Frontal cortex (tissue), 4 donors: ENCODE data around the gene ING3. TPM values are rescaled to one million over a fixed set of nuclear protein-coding genes. Genes with fewer than 3 reads are reported as not detected.

ENCODE experiments used
- DNase-seq, 2 donors: peaks; one replicate each; pipeline ENCODE4 v3.0.0; 2012; ENCODE audit warnings: low spot score in 2 of 2
- FAIRE-seq: peaks from 2 replicates; lab custom pipeline; 2012; peaks lifted over from hg19 to GRCh38; lab: Jason Lieb, UNC
- total RNA-seq: library from RNA; depleted of rRNA; stranded (reverse); fragments of >200 nt; gene quantifications from one replicate; pipeline ENCODE4 v1.2.3, GENCODE V29; 2014
- donor health status: control.
- donor health status: control.
- donor health status: control.

The ING3 gene
- total RNA-seq = 33.8 TPM

DNA sequence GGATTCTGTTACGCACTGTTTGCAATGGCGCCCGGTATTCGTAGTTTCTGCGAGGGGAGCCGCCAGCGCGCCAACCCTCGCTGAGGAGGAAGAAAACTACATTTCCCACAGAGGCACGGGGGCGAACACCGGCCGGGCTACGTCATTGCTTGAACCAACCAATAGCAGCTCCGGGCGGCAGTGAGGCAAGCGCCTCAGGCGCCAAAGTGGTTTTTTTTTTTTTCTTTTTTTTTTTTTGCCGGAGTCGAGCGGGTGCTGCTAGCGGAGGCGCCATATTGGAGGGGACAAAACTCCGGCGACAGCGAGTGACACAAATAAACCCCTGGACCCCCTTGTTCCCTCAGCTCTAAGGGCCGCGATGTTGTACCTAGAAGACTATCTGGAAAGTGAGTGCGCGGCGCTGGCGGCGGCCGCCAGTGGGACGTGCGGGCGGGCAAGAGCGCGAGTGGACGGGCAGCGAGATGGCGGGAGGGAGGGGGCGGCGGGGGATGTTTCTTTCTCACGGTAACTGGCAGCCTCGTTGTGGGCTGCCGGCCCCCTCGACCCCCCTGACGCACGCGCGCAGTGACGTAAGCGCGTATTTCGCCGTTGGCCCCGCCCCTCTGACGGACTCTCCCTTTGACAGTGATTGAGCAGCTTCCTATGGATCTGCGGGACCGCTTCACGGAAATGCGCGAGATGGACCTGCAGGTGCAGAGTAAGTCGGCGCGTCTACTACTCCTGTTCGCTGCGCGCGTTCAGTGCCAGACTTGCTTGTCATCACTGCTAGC lies at the start of gene ING3:
TSS of gene ING3 (plus strand) at position 239 of the 770 bp plus-strand sequence. CDS start at position 359, 120 bp downstream.
- DNase-seq (peak; percentile 73 to 74), FAIRE-seq (peak; percentile 88)

DNA sequence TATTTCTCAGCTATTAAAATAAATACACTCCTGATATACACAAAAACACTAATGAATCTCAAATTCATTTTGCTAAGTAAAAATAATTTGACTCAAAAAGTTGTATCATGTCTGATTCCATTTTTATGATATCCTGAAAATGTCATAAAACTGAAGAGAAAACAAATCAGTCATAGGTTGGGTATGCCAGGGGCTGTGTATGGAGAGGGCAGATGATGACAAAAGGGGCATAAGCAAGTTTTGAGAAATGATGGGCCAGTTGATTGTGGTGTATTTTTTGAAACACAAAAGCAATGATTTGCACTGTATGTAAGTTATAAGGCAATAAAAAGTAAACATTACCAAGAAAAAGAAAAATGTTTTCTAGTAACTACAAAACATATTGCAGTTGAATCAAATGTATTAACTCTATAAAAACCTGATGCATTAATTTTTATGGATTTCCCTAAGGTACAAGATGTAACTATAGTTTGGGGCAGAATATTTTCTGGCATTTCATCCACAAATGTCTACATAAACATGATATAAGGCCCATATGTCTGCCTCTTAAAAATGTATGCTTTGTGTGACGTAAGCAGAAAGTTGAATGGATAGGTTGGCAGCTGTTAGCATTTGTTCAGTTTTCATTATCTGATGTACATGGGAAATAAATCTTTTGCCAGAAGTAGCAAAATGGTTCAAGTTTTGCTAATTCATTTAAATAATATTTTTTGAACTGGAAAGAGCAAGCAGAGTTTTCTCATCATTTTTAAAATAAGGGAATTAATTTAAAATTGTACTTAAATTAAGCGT lies 35.1 kb upstream of the ING3 start:
- FAIRE-seq (no peak), DNase-seq (no peak)

- no peak for FAIRE-seq
These were observed 34.5 kb upstream of the ING3 start for GRCh38 chr7:120916121-120916520.

GRCh38 chr7:120916538-120916937 lies 34.0 kb upstream of the ING3 start:
- peak; percentile 66 for FAIRE-seq
- no peak for DNase-seq

More at GRCh38 chr7:120916121-120916520, 34.5 kb upstream of the ING3 start:
- no peak for DNase-seq

DNA sequence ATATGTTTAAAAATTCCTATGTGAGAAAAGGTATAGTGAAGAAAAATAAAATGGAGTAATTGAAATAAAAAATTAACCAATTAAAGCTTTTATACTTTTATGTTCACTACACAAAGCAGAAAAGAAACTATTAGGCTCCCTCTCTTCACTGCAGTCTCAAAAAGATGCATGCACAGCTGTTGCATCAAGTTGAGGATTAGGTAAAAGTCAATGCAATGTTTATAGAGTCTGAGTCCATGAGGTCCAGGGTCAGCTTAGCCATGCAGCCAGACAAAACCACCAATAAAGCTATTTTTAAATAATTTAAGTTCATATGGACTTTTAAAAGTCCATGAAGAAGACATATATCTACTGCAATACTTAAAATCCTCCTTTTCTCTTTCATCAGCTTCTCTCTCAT lies 31.1 kb upstream of the ING3 start:
- no peak for DNase-seq
- no peak for FAIRE-seq

GRCh38 chr7:120920034-120920433 lies 30.5 kb upstream of the ING3 start:
- DNase-seq = no peak
- no peak for FAIRE-seq

GRCh38 chr7:120920591-120921274 lies 29.8 kb upstream of the ING3 start:
- FAIRE-seq = no peak
- DNase-seq = no peak

- DNase-seq (no peak), FAIRE-seq (no peak)
These were observed 25.7 kb upstream of the ING3 start for GRCh38 chr7:120924837-120925236.

DNA sequence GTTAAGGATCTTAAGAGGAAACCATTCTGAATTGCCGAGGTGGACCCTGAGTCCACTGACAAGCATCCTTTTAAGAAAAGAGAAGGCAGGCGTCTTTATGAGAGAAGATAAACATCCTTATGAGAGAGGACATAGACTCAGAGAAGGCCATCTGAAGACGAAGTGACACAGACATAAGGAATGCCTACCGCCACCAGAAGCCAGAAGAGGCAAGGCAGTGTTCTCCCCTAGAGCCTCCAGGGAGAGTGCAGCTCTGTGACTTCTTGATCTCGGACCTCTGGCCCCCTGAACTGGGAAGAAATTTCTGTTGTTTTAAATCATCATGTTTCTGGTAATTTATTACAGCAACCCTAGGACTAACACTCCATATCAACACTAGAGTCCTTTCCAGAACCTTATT lies 25.2 kb upstream of the ING3 start:
- DNase-seq = no peak
- no peak for FAIRE-seq

DNA sequence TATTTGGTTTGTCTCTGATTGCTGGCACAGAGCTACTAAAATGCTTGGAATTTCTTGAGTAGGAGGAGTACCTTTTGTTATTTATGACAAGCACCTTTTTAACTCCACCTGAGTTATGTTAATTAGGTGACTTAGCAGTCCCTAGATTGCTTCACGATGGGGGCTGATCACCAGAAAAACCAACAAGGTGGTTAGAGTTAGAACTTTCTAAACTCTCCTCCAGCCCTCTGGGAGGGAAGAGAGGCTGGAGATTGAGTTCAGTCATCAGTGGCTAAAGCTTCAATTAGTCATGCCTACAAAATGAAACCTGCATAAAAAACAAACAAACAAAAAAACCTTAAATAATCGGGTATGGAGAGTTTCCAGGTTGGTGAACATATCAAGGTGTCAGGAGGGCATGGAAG lies 23.6 kb upstream of the ING3 start:
- FAIRE-seq = no peak
- DNase-seq = no peak

DNA sequence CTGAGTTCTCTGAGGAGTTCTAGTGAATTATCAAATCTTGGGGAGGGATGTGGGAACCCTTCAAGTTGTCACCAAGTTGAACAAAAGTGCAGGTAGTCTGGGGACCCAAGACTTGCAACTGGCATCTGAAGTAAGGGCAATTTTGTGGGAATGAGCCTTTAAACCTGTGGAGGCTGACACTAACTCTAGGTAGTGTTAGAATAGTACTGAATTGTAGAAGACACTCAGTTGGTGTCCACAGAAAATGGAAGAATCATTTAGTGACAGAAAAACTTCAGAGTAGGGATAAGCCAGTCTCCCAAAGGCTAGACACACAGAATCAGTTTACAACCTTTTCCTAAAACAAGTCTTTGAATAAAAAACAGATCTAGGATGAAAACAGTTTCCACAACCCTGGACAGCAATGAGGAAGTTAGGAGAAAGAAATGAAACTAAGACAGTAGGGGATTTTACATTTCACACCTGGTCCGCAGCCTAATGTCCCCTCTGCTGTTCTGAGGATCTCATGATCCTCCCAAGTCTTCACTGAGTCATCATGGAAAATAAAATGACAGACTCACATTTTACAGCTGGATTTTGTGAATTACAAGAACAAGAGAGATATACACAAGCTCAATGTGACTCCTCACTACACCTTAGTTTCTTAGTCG lies 23.0 kb upstream of the ING3 start:
- no peak for FAIRE-seq

GRCh38 chr7:120931243-120931642 lies 19.3 kb upstream of the ING3 start:
- DNase-seq (no peak), FAIRE-seq (no peak)

More for the DNA sequence above, 23.0 kb upstream of the ING3 start:
- no peak for DNase-seq

GRCh38 chr7:120933475-120933874 lies 17.1 kb upstream of the ING3 start:
- DNase-seq (no peak), FAIRE-seq (no peak)

- FAIRE-seq (no peak), DNase-seq (no peak)
These were observed 11.2 kb upstream of the ING3 start for GRCh38 chr7:120939345-120939744.

- DNase-seq (no peak), FAIRE-seq (peak; percentile 73)
These were observed 9.5 kb upstream of the ING3 start for GRCh38 chr7:120941064-120941463.

- DNase-seq (no peak), FAIRE-seq (no peak)
These were observed 8.7 kb upstream of the ING3 start for GRCh38 chr7:120941856-120942255.

GRCh38 chr7:120942861-120943260 lies 7.7 kb upstream of the ING3 start:
- DNase-seq (no peak), FAIRE-seq (no peak)

- FAIRE-seq = no peak
- no peak for DNase-seq
These were observed 5.6 kb upstream of the ING3 start for GRCh38 chr7:120944826-120945562.

- FAIRE-seq (no peak), DNase-seq (no peak)
These were observed 2.6 kb upstream of the ING3 start for GRCh38 chr7:120947980-120948379.
